GM21367 (cell line): Measurements from ENCODE around the gene LIMCH1.

Experiments used
- ATAC-seq: cut with Tn5 transposase; IDR thresholded peaks from one replicate; pipeline ENCODE4 v1.9.1; 2021; ENCODE audit not compliant: unreplicated experiment

LIMCH1 gene

DNA sequence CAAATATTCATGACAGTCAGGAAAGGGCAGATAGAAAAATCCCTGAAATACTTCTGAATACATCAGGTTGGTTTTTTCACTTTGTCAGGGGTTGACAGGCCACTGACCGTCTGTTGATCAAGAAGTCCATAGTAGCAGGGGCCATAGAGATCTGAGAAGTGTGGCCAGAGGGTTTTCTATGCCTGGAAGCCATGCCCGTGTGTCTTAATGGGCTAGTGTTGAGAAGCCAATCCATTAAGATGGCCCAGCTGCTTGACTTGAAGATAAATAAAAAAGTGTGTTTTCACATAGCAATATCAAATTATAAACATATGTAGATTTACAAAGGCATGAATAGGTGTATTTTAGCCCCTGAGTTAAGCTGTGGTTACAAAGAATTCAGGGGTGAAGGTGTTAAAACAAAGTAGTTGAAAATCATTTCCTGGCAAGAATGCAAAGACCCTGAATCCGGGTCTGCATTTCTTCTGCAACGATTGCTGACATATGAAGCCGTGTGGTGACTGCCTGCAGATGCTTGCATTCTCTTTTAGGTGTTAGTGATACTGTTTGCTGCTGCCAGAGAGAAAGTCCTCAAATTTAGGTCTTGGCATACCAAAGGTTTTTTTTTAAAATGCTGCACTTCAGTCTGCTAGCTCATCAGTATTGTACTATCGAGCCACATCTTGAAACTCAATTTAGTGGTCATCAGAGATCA, 9.3 kb upstream of the LIMCH1 start:
- ATAC-seq = no peak

DNA sequence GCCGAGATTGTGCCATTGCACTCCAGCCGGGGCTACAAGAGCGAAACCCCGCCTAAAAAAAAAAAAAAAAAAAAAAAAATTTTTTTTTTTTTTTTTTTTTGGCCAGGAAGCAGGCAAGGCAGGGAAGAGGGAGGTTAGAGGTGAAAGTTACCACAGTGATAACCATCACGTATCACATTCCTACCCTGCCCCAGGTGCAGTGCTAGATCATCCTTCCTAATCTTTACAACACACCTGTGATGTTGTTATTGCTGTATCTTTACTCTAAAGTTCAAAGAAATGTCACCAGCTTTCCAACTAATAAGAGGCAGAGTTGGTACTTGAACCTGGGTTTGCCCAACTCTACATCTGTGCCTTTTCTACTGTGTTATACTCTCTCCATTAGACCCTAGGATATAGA, 7.2 kb upstream of the LIMCH1 start:
- ATAC-seq = no peak

DNA sequence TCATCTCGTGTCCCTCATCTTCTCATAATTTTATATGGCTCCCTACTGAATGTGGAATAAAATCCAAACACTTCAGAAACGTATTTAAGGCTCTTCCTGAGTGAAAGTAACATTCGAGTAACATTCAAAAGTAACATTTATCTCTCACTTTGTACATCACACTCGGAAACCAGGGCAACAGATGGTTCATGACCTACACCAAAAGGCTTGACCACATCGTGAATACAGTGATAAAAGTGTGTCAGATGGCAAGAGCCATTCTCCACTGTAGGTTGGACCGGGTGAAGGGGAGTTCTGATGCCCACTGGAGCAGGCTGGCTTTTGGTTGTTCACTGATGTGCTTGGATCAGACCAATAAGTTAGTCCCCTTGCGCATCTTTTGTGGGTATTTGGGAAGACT, 5.6 kb upstream of the LIMCH1 start:
- ATAC-seq = no peak

- no peak for ATAC-seq
Measured at GRCh38 chr4:41532882-41533281, 5.1 kb upstream of the LIMCH1 start.

DNA sequence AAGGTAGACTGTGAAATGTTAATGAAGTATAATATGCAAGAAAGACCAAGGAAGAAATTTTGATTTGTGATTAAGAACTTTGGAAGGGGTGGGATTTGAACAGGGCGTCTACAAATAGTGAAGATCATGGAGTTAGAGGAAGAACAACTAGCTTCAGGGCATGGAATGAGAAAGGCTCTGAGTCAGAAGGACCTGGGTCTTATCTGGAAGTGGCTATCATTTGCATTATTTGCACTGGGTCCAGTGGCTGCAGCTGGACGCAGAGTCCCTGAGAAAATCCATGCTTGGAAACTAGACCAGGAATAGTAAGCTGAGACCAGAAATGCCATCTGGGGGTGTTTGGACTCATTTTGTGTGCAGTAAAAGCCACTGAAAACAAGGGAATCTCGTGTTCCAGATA, 4.3 kb upstream of the LIMCH1 start:
- no peak for ATAC-seq

GRCh38 chr4:41534404-41534803, 3.6 kb upstream of the LIMCH1 start:
- no peak for ATAC-seq

DNA sequence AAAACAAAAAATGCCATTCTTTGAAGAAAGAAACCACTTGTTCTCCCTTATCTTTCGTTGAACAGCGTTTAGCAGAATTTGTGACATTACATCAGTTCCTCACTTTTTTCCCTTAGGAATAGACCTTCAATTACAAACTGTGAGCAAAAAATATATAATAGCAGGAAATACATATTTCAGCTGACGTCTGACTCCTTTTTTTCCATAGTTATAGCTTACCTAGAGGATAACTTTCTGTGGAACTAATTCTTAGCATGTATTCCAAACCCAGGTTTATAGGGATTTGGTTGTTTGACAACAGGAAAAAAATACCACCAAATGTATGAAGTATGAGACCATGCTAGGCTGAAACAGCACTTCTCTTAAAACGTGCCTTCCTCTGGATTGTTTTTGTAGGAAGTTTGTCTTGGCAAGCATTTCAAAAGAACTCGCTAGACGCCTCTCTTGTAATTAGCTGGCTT, 2.0 kb upstream of the LIMCH1 start:
- no peak for ATAC-seq

DNA sequence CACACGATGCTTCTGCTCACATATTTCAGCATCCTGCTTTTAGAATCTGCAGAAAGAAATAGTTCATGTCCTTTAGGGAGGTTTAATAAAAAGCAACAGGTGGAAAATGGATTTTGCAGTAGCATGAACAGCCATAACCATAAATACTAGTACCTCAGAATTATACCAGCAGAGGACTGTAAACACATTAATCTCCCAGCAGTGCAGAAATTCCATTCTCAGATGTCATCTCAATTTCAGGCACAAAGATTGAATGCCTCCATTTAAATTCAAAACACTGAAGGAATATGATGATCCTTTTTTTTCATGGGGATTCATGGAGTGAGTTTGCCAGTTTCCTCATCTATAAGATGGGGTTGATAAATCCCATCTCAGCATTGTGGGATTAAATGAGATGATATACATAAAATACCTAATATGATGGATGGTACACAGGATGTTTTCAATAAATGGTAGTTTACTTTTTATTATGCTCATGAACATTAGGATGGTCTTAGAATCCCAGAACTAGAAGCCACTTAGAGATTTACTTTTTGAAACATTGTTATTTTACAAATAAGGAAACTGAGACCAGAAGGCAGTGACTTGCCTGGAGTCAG, 566 bp upstream of the LIMCH1 start:
- ATAC-seq = no peak

- ATAC-seq = no peak
Measured at GRCh38 chr4:41538887-41539498, 1.0 kb downstream of the LIMCH1 start.

- ATAC-seq = no peak
Measured at GRCh38 chr4:41539711-41540110, 1.8 kb downstream of the LIMCH1 start.

DNA sequence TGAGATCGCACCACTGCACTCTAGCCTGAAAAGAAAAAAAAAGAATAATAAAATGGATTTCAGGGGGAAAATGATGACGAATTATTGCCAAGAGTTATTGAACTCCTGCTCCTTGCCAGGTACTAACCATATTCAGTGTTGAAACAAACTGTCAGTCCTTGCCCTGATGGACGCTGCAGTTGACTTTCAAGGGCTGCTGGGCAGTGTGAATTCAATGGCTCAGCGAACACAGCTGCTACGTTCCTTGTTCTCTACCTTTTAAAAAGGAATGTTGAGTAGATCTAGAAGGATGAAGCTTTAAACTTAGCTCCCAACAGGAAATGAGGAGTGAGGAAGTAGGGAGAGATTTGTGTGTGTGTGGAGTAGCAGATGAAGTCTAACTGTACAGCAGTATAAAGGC, 2.7 kb downstream of the LIMCH1 start:
- ATAC-seq = no peak

- ATAC-seq = no peak
Measured at GRCh38 chr4:41541687-41542094, 3.7 kb downstream of the LIMCH1 start.

DNA sequence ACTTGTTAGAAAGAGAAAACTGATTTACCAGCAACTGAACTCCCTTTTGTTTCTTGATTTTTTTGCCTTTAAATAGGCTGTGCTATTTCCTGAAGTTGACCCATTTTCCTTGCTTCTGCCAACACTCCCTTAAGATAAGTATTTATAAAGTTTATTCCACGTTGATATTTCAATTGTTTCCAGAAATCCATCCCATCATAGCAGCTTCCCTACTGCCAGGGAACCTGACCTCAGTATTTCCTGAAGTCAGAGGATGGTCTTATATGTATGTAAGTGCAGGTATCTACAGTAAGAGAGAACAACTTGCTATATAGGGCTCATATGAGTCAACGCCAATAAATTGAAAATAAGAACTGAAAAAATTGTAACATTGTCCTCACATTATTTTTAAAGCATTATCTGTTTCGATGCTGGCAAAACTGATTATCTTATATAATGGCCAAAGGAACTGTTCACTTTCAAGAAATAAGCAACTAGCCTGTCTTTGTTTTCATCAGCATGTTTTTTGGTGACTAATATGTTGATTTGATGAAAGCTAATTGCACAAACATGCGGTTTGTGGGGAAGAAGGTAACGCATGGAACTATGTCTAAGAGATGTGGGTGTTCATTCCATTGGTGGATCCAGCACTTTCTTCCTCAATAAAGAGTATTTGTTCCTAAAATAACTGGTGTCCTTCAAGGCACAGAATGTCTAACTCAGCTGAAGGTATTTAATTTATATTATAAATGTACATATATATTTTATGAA, 4.7 kb downstream of the LIMCH1 start:
- no peak for ATAC-seq

DNA sequence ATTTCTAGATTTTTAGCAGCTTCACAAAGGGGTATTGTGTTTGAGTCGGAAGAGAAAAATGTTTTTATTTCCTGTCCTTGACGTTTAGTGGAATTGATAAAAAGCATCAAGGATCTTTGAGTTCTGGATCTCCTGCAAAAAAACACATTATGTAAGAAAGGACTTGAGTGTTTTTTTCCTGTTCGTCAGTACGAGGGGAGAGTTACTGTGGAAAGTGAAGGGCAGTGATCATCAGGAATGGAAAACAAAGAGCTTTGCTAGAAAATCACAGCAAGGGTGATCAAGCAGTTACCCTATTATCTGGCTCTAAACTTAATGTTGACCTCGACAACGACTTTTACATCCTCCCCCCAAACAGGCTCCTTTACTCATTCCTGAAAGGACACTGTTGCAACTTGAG, 7.3 kb downstream of the LIMCH1 start:
- no peak for ATAC-seq

DNA sequence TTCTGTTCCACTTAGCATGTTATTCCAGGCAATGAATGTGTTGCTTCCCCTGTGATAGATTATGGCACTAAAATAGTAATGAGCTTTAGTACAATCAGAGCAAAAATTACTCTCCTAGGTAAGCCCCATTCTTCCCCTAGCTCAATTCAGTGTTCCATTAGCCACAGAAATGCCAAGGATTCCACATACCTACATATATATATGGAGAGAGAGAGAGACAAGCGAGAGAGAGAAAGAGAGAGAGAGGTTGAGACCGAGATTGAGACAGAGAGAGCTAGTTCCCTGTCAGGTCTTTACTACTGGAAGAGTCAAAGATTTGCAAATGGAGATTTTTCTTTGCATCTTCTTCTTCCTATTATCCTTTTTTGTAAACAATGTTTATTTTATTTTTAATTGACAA, 8.7 kb downstream of the LIMCH1 start:
- ATAC-seq = no peak

DNA sequence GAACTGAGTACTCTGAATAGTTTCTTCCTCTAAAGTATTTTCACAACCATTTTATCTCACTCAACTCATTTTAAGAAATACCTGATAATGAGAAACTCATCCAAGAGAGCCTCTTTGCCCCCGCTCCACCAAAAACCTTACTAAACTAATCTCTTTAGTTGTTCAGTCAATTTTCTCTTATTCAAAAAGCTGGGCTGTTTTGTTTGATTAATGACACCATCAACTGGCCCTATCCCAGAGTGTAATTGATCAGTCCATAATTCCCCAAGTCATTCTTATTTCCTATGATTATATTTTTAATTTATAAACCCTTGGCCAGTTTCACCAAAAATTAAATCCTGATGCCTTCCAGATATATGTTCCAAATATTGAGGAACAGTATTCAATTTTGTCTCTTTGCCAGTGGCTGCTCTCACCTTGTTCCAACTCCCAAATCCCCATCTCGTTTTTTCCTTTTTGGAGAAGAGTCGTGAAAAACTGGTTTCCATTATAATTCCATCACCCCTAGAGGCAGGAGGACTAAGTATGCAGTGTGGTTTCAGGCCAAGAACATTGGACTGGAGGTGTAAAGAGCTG, 10.4 kb downstream of the LIMCH1 start:
- no peak for ATAC-seq

GRCh38 chr4:41549478-41549877, 11.5 kb downstream of the LIMCH1 start:
- ATAC-seq = no peak

GRCh38 chr4:41550308-41550707, 12.4 kb downstream of the LIMCH1 start:
- ATAC-seq = no peak

- ATAC-seq = no peak
Measured at GRCh38 chr4:41551536-41551935, 13.6 kb downstream of the LIMCH1 start.

DNA sequence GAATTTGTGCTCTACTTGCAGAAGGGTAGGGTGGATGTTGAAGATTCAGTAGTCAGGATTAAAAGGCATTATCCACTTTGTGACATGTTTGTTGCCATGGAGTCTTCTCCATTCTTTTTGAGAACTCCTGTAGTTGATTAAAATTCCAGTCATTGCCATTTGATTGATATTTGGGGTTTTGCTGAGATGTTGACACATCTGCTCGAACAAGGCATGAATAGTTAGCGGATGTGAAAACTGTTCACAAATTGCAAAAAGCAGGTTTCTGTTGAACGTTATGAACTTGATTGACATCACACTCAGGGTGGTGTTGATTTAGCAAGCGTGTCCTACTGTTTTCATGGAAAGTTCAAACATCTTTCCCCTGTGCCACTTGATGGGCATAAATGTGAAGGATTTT, 16.9 kb downstream of the LIMCH1 start:
- no peak for ATAC-seq

- ATAC-seq = no peak
Measured at GRCh38 chr4:41556526-41556925, 18.6 kb downstream of the LIMCH1 start.
